ENCODE data around the gene PCID2.
"Not testable (repeated sequence)": the region's sequence is repeated elsewhere in the genome, so short reads cannot be mapped to it uniquely, and the experiment has no call there.

The PCID2 gene

GRCh38 chr13:113162783-113163685, 45.4 kb downstream of the PCID2 start:
- DNase-seq: no peak

DNA sequence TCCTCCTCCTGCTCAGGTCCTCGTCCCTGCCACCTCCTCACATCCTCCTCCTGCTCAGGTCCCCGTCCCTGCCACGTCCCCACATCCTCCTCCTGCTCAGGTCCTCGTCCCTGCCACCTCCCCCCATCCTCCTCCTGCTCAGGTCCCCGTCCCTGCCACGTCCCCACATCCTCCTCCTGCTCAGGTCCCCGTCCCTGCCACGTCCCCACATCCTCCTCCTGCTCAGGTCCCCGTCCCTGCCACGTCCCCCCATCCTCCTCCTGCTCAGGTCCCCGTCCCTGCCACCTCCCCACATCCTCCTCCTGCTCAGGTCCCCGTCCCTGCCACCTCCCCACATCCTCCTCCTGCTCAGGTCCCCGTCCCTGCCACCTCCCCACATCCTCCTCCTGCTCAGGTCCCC, 46.5 kb downstream of the PCID2 start:
- DNase-seq: not testable (repeated sequence)

GRCh38 chr13:113161433-113161832, 47.0 kb downstream of the PCID2 start:
- DNase-seq: no peak

- no peak for DNase-seq
Observed at GRCh38 chr13:113160983-113161382, 47.5 kb downstream of the PCID2 start.

GRCh38 chr13:113159701-113160100, 48.8 kb downstream of the PCID2 start:
- no peak for DNase-seq

DNA sequence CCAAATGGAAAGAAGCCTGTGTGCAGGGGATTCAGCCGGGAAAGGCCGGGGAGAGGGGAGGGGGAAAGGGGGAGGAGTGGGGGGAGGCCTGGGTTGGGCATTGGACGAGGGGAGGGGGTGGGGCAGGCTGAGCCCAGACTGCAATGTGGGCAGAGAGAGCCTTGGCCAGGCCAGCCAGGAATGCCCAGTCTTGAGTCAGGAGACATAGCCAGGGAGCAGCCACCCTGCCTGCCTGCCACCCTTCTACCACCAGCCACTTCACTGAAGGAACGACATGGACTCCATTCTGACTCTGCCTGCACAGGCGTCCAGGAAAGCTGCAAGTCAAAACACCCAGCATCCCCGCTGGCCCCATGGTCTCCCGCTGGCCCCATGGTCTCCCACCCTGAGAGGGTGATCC, 49.5 kb downstream of the PCID2 start:
- no peak for DNase-seq

- no peak for DNase-seq
Observed at GRCh38 chr13:113157929-113158747, 50.3 kb downstream of the PCID2 start, which contains the start of gene PROZ. TSS of gene PROZ (plus strand) at chr13:113158648. CDS start at chr13:113158661, 13 bp downstream.

DNA sequence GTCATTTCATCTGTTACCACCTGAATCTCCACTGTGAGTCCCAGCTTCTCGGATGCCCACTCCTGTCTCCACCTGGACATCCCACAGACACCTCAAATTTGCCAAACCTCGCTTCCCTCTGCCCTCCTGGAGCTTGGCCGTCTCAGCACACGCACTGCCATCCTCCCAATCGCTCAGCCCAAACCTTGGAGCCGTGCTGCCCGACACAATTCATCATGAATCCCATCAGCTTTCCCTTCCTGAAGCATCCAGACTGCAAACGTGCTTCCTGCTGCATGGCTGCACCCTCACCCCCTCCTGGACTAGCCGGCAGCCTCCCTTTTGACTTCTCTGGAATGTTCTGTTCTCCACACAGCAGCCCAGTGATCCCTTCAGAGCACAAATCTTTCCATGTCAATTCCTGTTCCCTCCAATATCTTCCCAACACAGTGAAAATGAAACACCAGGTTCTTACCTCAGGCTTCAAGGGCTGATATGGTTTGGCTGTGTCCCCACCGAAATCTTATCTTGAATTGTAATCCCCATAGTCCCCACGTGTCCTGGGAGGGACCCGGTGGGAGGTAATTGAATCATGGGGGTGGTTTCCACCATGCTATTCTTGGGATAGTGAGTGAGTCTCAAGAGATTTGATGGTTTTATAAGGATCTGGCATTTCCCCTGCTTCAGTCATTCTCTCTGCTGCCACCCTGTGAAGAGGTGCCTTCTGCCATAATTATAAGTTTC, 51.1 kb downstream of the PCID2 start:
- no peak for DNase-seq

DNA sequence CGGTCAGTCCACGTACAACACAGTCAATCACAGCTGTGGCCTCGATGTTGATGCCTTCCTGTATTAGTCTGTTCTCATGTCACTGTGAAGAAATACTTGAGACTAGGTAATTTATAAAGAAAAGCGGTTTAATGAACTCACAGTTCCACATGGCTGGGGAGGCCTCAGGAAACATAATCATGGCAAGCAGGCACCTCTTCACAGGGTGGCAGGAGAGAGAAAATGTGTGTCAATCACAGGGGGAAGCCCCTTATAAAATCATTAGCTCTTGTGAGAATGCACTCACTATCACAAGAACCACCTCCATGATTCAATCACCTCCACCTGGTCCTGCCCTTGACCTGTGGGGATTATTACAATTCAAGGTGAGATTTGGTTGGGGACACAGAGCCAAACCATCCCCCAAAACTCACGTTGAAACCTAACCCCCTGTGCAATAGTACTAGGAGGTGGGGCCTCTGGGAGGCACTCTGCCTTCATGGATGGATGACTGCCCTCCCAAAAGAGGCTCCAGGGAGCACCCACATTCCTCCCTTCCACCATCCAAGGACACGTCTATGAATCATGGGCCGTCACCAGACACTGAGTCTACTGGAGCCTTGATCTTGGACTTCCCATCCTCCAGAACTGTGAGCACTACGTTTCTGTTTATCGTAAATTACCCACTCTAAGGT, 52.4 kb downstream of the PCID2 start:
- DNase-seq: no peak

GRCh38 chr13:113155201-113155600, 53.3 kb downstream of the PCID2 start:
- no peak for DNase-seq

DNA sequence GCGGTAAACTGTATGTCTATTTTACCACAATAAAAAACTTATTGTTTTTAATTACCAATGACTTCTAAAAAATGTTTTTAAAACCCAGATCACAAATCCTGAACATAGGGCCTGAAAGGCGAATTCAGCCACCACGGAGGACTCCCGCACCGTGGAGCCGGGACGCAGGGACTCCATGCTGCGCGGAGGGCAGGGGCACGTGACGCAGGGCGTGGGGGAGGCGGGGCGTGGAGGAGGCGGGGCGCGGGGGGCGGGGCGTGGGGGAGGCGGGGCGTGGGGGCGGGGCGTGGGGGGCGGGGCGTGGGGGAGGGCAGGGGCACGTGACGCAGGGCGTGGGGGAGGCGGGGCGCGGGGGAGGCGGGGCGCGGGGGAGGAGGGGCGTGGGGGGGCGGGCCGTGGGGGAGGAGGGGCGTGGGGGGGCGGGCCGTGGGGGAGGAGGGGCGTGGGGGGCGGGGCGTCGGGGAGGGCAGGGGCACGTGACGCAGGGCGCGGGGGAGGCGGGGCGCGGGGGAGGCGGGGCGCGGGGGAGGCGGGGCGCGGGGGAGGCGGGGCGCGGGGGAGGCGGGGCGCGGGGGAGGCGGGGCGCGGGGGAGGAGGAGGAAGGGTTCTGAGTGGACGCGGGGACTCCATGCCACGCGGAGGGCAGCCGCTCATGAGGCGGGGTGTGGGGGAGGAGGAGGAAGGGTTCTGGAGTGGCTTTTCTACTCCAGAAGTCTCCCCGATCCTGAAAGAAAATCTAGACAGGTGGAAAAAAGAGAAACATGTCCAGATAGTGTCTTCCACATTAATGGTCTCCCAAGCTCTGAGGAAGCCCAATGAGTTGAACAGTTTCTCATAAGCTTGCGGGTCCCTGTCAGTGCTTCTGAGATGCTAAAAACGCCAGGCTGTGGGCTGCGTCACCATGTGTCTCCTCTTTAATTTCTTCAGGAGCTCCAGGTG, 54.4 kb downstream of the PCID2 start:
- DNase-seq: no peak

GRCh38 chr13:113152984-113153809, 55.3 kb downstream of the PCID2 start:
- no peak for DNase-seq

DNA sequence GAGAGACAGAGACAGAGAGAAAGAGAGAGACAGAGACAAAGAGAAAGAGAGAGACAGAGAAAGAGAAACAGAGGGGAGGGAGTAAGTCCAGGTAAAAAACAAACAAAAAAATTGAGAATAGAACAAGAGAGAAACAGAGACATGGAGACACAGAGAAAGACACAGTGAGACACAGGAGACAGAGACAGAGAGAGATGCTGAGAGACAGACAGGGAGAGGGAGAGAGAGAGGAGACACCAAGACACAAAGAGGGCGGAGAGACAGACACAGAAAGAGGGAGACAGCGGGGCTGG, 55.8 kb downstream of the PCID2 start:
- DNase-seq: no peak

- DNase-seq: no peak
Observed at GRCh38 chr13:113151745-113152690, 56.5 kb downstream of the PCID2 start.

- DNase-seq: no peak
Observed at GRCh38 chr13:113150550-113151365, 57.7 kb downstream of the PCID2 start.

DNA sequence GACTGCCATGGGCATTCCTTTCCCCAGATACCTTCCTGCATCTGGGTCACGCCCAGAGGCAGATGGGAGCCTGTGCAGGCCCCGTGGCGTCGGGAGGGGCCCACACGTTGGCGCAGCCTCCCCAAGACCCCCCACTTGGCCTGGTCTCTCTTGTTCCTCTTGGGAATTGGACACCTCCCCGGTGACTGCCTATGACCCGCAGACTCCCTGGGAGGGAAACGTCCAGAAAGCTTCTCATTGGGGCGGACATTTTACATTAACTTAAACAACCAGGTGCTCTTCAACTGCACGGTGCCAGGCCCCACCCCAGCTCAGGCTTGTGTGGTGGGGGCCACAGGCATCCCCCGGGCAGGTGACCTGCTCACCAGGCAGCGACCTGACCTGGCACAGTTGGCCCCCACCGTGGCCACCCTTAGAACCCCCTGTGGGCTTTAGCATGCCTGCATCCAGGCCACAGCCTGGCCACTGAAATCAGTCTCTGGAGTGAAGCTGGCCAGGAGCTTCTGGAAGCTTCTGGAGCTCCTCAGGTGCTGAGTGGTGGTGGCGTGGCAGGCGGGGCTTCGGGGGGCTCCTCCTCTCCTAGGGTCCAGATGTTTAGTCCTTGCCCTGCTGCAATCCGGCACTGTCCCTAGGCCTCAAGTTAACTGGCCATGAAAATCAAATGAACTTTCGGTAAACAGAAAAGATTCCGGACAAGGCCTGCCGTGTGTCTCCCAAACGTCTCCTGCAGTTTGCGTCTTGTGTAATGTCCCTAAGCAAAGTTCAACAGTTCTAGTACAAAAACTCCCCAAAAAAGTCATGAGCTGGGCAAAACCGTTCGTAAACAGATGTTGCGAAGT, 58.5 kb downstream of the PCID2 start:
- no peak for DNase-seq

DNA sequence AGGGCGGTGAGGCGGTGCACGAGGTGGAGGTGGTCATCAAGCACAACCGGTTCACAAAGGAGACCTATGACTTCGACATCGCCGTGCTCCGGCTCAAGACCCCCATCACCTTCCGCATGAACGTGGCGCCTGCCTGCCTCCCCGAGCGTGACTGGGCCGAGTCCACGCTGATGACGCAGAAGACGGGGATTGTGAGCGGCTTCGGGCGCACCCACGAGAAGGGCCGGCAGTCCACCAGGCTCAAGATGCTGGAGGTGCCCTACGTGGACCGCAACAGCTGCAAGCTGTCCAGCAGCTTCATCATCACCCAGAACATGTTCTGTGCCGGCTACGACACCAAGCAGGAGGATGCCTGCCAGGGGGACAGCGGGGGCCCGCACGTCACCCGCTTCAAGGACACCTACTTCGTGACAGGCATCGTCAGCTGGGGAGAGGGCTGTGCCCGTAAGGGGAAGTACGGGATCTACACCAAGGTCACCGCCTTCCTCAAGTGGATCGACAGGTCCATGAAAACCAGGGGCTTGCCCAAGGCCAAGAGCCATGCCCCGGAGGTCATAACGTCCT, 59.4 kb downstream of the PCID2 start:
- DNase-seq: no peak

Data from NCI-H524 treated with DMSO at 0.1 percent for 48 hours (cell line).